HEK293T (cell line): ENCODE data around the gene UBASH3A.

ENCODE experiments used
- BHLHE40 ChIP-seq: fragments of 450-650 bp; IDR thresholded peaks from 2 replicates; pipeline ENCODE4 v1.6.1; 2016; ENCODE audit warnings: mild to moderate bottlenecking, moderate library complexity, borderline replicate concordance
- CTBP1 ChIP-seq: fragments of 450-650 bp; IDR thresholded peaks from 2 replicates; pipeline ENCODE4 v1.6.1; 2016; ENCODE audit warnings: borderline replicate concordance
- ELF4 ChIP-seq: fragments of 450-650 bp; IDR thresholded peaks from 2 replicates; pipeline ENCODE4 v1.6.1; 2017; ENCODE audit warnings: antibody characterized with exemption
- FOXA1 ChIP-seq: fragments of 450-650 bp; IDR thresholded peaks from 2 replicates; pipeline ENCODE4 v1.6.1; 2016; ENCODE audit warnings: mild to moderate bottlenecking
- FOXK2 ChIP-seq: fragments of 450-650 bp; IDR thresholded peaks from 2 replicates; pipeline ENCODE4 v1.6.1; 2016; ENCODE audit warnings: mild to moderate bottlenecking
- FOXM1 ChIP-seq: fragments of 450-650 bp; IDR thresholded peaks from 2 replicates; pipeline ENCODE4 v1.6.1; 2017; ENCODE audit warnings: mild to moderate bottlenecking, borderline replicate concordance
- SP1 ChIP-seq: fragments of 450-650 bp; IDR thresholded peaks from 2 replicates; pipeline ENCODE4 v1.6.1; 2017
- SUZ12 ChIP-seq: fragments of 450-650 bp; IDR thresholded peaks from 2 replicates; pipeline ENCODE4 v1.6.1; 2016; ENCODE audit warnings: mild to moderate bottlenecking
- TARDBP ChIP-seq: fragments of 450-650 bp; IDR thresholded peaks from 2 replicates; pipeline ENCODE4 v1.6.1; 2016

DNA sequence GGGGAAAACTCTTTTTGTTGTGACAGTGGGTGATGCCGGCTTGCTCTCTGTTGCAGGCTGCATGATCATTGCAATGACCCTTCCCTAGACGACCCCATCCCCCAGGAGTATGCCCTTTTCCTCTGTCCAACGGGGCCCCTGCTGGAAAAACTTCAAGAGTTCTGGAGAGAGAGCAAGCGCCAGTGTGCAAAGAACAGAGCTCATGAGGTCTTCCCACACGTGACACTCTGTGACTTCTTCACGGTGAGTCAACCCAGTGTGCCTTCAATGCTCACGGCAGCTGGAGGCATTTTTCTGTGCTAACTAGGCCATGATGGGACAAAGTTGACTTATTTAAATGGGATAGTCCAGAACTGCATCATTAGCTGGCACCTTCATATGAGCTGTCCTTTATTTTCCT, 5.7 kb downstream of the UBASH3A start:
- TF ChIP-seq CTBP1 = no peak
- no peak for TF ChIP-seq FOXM1
- TF ChIP-seq FOXK2 = no peak
- TF ChIP-seq BHLHE40 = no peak
- TF ChIP-seq TARDBP = no peak
- TF ChIP-seq SP1 = no peak
- no peak for TF ChIP-seq ELF4
- TF ChIP-seq SUZ12 = no peak
- no peak for TF ChIP-seq FOXA1
